ENCODE measurements around the gene ALAS1. TPM values are rescaled to one million over a fixed set of nuclear protein-coding genes. Genes with fewer than 3 reads are reported as not detected.

Gene ALAS1
- total RNA-seq, 2 donors from 2014 or later = 133 to 147 TPM

- DNase-seq (no peak), ATAC-seq (no peak)
- intact Hi-C loops (cut with DNase I) = no loop called here
Measured at GRCh38 chr3:52257911-52258310, 60.0 kb downstream of the ALAS1 start.

GRCh38 chr3:52259035-52259434 lies 61.1 kb downstream of the ALAS1 start:
- ATAC-seq (no peak), DNase-seq (no peak)
- intact Hi-C loops (cut with DNase I) = no loop called here

GRCh38 chr3:52259448-52259847 lies 61.5 kb downstream of the ALAS1 start:
- DNase-seq (no peak), ATAC-seq (no peak)
- intact Hi-C loops (cut with DNase I) = no loop called here

- intact Hi-C loops (cut with DNase I) = no loop called here
- DNase-seq (no peak), ATAC-seq (no peak)
Measured at GRCh38 chr3:52262447-52262846, 64.5 kb downstream of the ALAS1 start.

Other genes with a start within 250 kb of the ALAS1 start
- under 1 TPM in 1 of 2 donors, not detected in 1; 0.53 TPM for gene GPR62, start 242.8 kb upstream of the ALAS1 start, total RNA-seq
- gene PCBP4, start 230.7 kb upstream of the ALAS1 start, total RNA-seq = 10 to 100 TPM; 49.1 to 68.3 TPM
- 10 to 100 TPM; 22.0 to 22.1 TPM for gene ABHD14B, start 224.1 kb upstream of the ALAS1 start, total RNA-seq
- gene ABHD14A, start 223.1 kb upstream of the ALAS1 start, total RNA-seq = 10 to 100 TPM; 18.1 to 18.3 TPM
- 10 to 100 TPM; 21.8 to 24.8 TPM for gene ACY1, start 214.6 kb upstream of the ALAS1 start, total RNA-seq
- gene RPL29, start 202.3 kb upstream of the ALAS1 start, total RNA-seq = 100 to 1,000 TPM; 586 to 682 TPM
- gene DUSP7, start 141.6 kb upstream of the ALAS1 start, total RNA-seq = 10 to 100 TPM; 24.6 to 39.3 TPM
- gene POC1A, start 43.7 kb upstream of the ALAS1 start, total RNA-seq = 1 to 10 TPM; 1.9 to 2.4 TPM
- under 1 TPM in 1 of 2 donors, not detected in 1; 0.29 TPM for gene TLR9, start 27.5 kb downstream of the ALAS1 start, total RNA-seq
- 10 to 100 TPM; 45.9 to 51.7 TPM for gene TWF2, start 41.0 kb downstream of the ALAS1 start, total RNA-seq
- gene PPM1M, start 47.6 kb downstream of the ALAS1 start, total RNA-seq = 10 to 100 TPM; 11.8 to 17.4 TPM
- 10 to 100 TPM; 57.6 to 65.5 TPM for gene WDR82, start 80.5 kb downstream of the ALAS1 start, total RNA-seq
- gene GLYCTK, start 89.7 kb downstream of the ALAS1 start, total RNA-seq = 10 to 100 TPM; 10.4 to 13.5 TPM
- gene DNAH1, start 118.2 kb downstream of the ALAS1 start, total RNA-seq = 1 to 10 TPM; 3.3 to 4.4 TPM
- 10 to 100 TPM; 52.6 to 62.4 TPM for gene BAP1, start 211.8 kb downstream of the ALAS1 start, total RNA-seq
- 10 to 100 TPM; 13.1 to 16.0 TPM for gene PHF7, start 212.5 kb downstream of the ALAS1 start, total RNA-seq
- 10 to 100 TPM; 13.7 to 19.9 TPM for gene SEMA3G, start 246.9 kb downstream of the ALAS1 start, total RNA-seq